DND-41 (cell line): ENCODE measurements around the gene IL1RAP.

Experiments used
- CTCF ChIP-seq: IDR thresholded peaks from 2 replicates; pipeline ENCODE4 v1.5.1; 2012; ENCODE audit warnings: borderline replicate concordance, low read length, moderate library complexity, mild to moderate bottlenecking; ENCODE audit not compliant: poor library complexity, severe bottlenecking; ENCODE audit errors: extremely low read depth
- EZH2 ChIP-seq: IDR thresholded peaks from 3 replicates; pipeline ENCODE4 v1.6.1; 2012; ENCODE audit warnings: borderline replicate concordance, low read depth, mild to moderate bottlenecking, moderate library complexity, low read length, inconsistent platforms; ENCODE audit not compliant: severe bottlenecking

GRCh38 chr3:190644035-190644434 is 130.2 kb downstream of the IL1RAP start:
- no peak for TF ChIP-seq CTCF
- no peak for TF ChIP-seq EZH2
